GM12878 (cell line): ENCODE results near the gene ENPP7.

Experiments used
- BHLHE40 ChIP-seq, 2 experiments: fragments of 450-650 bp in 1 of 2; IDR thresholded peaks; 2 replicates each; pipeline ENCODE4 v1.6.1; 2011 to 2017; ENCODE audit warnings: low read depth in 2 of 2, borderline replicate concordance in 1 of 2, improper control_type of control experiment in 1 of 2, low read length in 1 of 2, mild to moderate bottlenecking in 1 of 2
- CEBPB ChIP-seq, 2 experiments: fragments of 150-350 bp in 1 of 2; IDR thresholded peaks; 2 replicates each; pipeline ENCODE4 v1.6.1; 2012 to 2014; ENCODE audit warnings: low read depth in 2 of 2, low read length in 2 of 2, borderline replicate concordance in 1 of 2, inconsistent platforms in 1 of 2
- CREB1 ChIP-seq: IDR thresholded peaks from 2 replicates; pipeline ENCODE4 v1.6.1; 2012; ENCODE audit warnings: low read depth, mild to moderate bottlenecking, inconsistent platforms
- CTCF ChIP-seq, 3 experiments: IDR thresholded peaks in 2 of 3; conservative IDR thresholded peaks in 1 of 3; 2 replicates each; pipeline ENCODE4 v1.5.1; 2011; ENCODE audit warnings: low read depth in 3 of 3, low read length in 3 of 3, mild to moderate bottlenecking in 3 of 3, control low read depth in 2 of 3, moderate library complexity in 2 of 3, inconsistent platforms in 1 of 3, mixed read lengths in 1 of 3; ENCODE audit not compliant: control insufficient read depth in 2 of 3, insufficient read depth in 1 of 3; ENCODE audit errors: extremely low read depth in 1 of 3
- ESRRA ChIP-seq: IDR thresholded peaks from 2 replicates; pipeline ENCODE4 v1.6.1; 2012; ENCODE audit warnings: mild to moderate bottlenecking, low read length, improper control_type of control experiment
- EZH2 ChIP-seq: IDR thresholded peaks from 2 replicates; pipeline ENCODE4 v1.6.1; 2012; ENCODE audit warnings: low read depth, mild to moderate bottlenecking, control low read depth, inconsistent platforms, low read length, borderline replicate concordance; ENCODE audit not compliant: control insufficient read depth
- HDGF ChIP-seq: fragments of 450-650 bp; IDR thresholded peaks from 2 replicates; pipeline ENCODE4 v1.6.1; 2016; ENCODE audit warnings: antibody characterized with exemption
- POLR2AphosphoS5 ChIP-seq: IDR thresholded peaks from 2 replicates; pipeline ENCODE4 v1.6.1; 2011; ENCODE audit warnings: mild to moderate bottlenecking, low read length, inconsistent platforms
- RELA ChIP-seq: fragments of 450-650 bp; IDR thresholded peaks from 2 replicates; pipeline ENCODE4 v1.8.0; 2014; ENCODE audit warnings: borderline replicate concordance; ENCODE audit not compliant: partially characterized antibody
- SPI1 ChIP-seq: IDR thresholded peaks from 2 replicates; pipeline ENCODE4 v1.6.1; 2011; ENCODE audit warnings: low read depth, mild to moderate bottlenecking, low read length, moderate library complexity, borderline replicate concordance; ENCODE audit not compliant: insufficient read depth
- TCF3 ChIP-seq: IDR thresholded peaks from 2 replicates; pipeline ENCODE4 v1.6.1; 2012; ENCODE audit warnings: low read depth, mild to moderate bottlenecking, low read length, borderline replicate concordance; ENCODE audit not compliant: insufficient read depth
- ZNF274 ChIP-seq: IDR thresholded peaks from one replicate; pipeline ENCODE4 v1.8.0; 2011; ENCODE audit not compliant: insufficient read length, insufficient read depth

DNA sequence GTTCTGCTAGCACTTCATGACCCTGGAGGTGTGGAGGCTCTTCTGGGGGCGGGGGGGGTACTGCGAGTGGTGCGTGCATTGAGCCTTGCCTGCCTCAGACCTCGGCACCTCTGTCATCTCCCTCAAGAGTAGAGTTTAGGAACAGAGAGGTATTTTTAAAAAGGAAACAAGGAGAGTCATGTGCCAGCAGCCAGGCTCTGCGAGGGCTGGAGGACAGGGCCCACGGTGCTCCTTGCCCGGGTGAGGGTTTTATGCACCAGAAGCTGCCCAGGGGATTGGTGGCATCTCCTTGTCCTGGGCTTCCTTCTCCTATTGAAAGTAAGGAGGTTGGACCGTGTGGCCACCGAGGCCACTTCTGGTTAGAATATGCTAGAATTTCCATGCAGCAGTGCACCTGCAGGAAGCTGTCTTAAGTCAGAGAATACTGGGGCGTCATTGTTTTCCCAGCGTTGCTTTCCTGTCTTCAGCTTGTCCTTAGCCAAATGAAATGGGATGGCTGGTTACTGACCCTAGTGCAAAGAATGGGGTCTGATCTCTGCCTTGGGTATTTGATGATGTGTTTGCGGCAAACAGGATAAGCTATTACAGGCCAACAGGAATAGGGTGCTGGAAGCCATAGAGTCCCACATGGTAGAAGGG is 50.4 kb downstream of the ENPP7 start:
- TF ChIP-seq HDGF (no peak), CTCF (IDR thresholded peaks at IDR 0.05 in 2 of 3, conservative IDR thresholded peaks at IDR 0.05 in 1 of 3; ENCODE audit: control insufficient read depth in 2 of 3, extremely low read depth in 1 of 3, insufficient read depth in 1 of 3, low read depth in 3 of 3, low read length in 3 of 3) (no peak), POLR2AphosphoS5 (no peak), TCF3 (no peak), EZH2 (no peak), SPI1 (no peak), CREB1 (no peak), BHLHE40 (IDR thresholded peaks at IDR 0.05; ENCODE audit: borderline replicate concordance in 1 of 2, low read depth in 2 of 2, low read length in 1 of 2) (no peak), ESRRA (no peak), ZNF274 (no peak), CEBPB (IDR thresholded peaks at IDR 0.05; ENCODE audit: borderline replicate concordance in 1 of 2, low read depth in 2 of 2, low read length in 2 of 2) (no peak), RELA (no peak)
